ENCODE data around the gene TAOK2.
A peak's percentile ranks its signal among the peaks of the same experiment; 100 is the strongest.

The TAOK2 gene

DNA sequence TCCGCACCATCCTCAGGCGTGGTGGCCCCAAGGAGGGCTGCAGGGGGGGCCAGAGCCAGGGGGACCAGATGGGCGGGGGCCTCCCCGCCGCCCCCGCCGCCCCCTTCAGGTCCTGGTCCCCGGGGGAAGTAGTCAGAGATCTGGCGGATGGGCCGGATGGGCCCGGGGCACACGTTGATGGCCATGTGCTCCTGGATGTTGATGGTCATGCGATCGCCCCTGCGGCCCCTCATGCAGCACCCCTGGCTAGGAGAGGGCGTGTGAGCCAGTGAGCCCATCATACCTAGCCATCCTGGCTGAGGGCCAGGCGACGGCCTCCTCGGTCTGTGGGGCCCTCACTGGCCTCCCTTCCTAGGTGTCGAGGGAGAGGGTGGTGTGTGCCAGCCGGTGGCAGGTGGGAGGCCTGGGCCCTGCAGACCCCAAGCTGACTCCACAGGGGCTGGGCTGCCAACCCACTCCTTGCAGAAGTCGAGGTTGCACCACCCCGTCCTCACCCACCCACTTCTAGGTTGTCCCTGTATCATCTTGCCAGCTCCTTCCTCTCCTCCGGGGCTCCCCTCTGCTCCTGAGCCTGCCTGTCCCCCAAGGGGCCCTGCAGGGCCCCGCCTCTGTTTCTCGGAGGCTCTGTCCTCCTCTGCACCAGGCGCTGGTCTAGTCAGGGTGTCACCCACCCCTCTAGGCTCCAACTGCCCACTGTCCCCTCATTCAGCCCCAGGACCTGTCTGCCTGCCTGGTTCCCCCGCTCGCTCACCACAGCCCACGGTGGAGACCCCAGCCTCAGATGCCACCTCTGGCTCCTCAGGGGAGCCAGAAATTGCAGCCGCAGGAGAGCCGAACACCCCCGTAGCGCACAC is 36.5 kb downstream of the TAOK2 start (continued):
- TF ChIP-seq ZBTB7A (tag by site-specific recombination; IDR thresholded peaks at IDR 0.05; ENCODE audit: low read depth): 0 out of 2 replicates have a peak, but pooled peaks have one; percentile 22
- TF ChIP-seq RBAK (tag by site-specific recombination; IDR thresholded peaks at IDR 0.05): no peak
- TF ChIP-seq ZSCAN23 (tag by site-specific recombination; IDR thresholded peaks at IDR 0.05): no peak
- TF ChIP-seq SALL2 (tag by site-specific recombination; IDR thresholded peaks at IDR 0.05; ENCODE audit: borderline replicate concordance): no peak
- TF ChIP-seq MZF1 (tag by site-specific recombination; IDR thresholded peaks at IDR 0.05; ENCODE audit: borderline replicate concordance): no peak
- no peak for TF ChIP-seq SCRT1 (tag by site-specific recombination; IDR thresholded peaks at IDR 0.05; ENCODE audit: borderline replicate concordance)
- TF ChIP-seq ZNF37A (tag by site-specific recombination; IDR thresholded peaks at IDR 0.05): no peak
- TF ChIP-seq ZNF548 (tag by site-specific recombination; IDR thresholded peaks at IDR 0.05): no peak
- no peak for TF ChIP-seq ZNF121 (tag by site-specific recombination; IDR thresholded peaks at IDR 0.05)
- TF ChIP-seq ZNF707 (tag by site-specific recombination; IDR thresholded peaks at IDR 0.05): no peak
- TF ChIP-seq OVOL3 (tag by site-specific recombination; IDR thresholded peaks at IDR 0.05): no peak
- peak; percentile 86 for TF ChIP-seq GLIS2 (tag by site-specific recombination; IDR thresholded peaks at IDR 0.05)
- no peak for TF ChIP-seq REPIN1 (tag by site-specific recombination; IDR thresholded peaks at IDR 0.05; ENCODE audit: low read depth)
- TF ChIP-seq, protein P1, sequence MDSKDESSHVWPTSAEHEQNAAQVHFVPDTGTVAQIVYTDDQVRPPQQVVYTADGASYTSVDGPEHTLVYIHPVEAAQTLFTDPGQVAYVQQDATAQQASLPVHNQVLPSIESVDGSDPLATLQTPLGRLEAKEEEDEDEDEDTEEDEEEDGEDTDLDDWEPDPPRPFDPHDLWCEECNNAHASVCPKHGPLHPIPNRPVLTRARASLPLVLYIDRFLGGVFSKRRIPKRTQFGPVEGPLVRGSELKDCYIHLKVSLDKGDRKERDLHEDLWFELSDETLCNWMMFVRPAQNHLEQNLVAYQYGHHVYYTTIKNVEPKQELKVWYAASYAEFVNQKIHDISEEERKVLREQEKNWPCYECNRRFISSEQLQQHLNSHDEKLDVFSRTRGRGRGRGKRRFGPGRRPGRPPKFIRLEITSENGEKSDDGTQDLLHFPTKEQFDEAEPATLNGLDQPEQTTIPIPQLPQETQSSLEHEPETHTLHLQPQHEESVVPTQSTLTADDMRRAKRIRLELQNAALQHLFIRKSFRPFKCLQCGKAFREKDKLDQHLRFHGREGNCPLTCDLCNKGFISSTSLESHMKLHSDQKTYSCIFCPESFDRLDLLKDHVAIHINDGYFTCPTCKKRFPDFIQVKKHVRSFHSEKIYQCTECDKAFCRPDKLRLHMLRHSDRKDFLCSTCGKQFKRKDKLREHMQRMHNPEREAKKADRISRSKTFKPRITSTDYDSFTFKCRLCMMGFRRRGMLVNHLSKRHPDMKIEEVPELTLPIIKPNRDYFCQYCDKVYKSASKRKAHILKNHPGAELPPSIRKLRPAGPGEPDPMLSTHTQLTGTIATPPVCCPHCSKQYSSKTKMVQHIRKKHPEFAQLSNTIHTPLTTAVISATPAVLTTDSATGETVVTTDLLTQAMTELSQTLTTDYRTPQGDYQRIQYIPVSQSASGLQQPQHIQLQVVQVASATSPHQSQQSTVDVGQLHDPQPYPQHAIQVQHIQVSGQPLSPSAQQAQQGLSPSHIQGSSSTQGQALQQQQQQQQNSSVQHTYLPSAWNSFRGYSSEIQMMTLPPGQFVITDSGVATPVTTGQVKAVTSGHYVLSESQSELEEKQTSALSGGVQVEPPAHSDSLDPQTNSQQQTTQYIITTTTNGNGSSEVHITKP (tag by site-specific recombination; IDR thresholded peaks at IDR 0.05): peak; percentile 41; the same call in 1 of the 2 replicates
- peak; percentile 50; the same call in 1 of the 2 replicates for TF ChIP-seq ZNF341 (tag by site-specific recombination; IDR thresholded peaks at IDR 0.05; ENCODE audit: low read depth)
- TF ChIP-seq, protein P2, sequence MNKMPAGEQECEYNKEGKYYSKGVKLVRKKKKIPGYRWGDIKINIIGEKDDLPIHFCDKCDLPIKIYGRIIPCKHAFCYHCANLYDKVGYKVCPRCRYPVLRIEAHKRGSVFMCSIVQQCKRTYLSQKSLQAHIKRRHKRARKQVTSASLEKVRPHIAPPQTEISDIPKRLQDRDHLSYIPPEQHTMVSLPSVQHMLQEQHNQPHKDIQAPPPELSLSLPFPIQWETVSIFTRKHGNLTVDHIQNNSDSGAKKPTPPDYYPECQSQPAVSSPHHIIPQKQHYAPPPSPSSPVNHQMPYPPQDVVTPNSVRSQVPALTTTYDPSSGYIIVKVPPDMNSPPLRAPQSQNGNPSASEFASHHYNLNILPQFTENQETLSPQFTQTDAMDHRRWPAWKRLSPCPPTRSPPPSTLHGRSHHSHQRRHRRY (tag by site-specific recombination; IDR thresholded peaks at IDR 0.05): no peak
- no peak for TF ChIP-seq ZBTB48 (tag by site-specific recombination; IDR thresholded peaks at IDR 0.05)
- no peak for TF ChIP-seq ZNF426 (tag by site-specific recombination; IDR thresholded peaks at IDR 0.05)
- TF ChIP-seq ZNF830 (tag by site-specific recombination; IDR thresholded peaks at IDR 0.05; ENCODE audit: low read depth): no peak
- TF ChIP-seq ZNF510 (tag by site-specific recombination; IDR thresholded peaks at IDR 0.05; ENCODE audit: insufficient replicate concordance): no peak
- no peak for TF ChIP-seq FEZF1 (tag by site-specific recombination; IDR thresholded peaks at IDR 0.05)
- TF ChIP-seq, protein P3, sequence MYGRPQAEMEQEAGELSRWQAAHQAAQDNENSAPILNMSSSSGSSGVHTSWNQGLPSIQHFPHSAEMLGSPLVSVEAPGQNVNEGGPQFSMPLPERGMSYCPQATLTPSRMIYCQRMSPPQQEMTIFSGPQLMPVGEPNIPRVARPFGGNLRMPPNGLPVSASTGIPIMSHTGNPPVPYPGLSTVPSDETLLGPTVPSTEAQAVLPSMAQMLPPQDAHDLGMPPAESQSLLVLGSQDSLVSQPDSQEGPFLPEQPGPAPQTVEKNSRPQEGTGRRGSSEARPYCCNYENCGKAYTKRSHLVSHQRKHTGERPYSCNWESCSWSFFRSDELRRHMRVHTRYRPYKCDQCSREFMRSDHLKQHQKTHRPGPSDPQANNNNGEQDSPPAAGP (tag by site-specific recombination; IDR thresholded peaks at IDR 0.05): no peak
- TF ChIP-seq ZNF202 (tag by site-specific recombination; IDR thresholded peaks at IDR 0.05; ENCODE audit: borderline replicate concordance): no peak
- no peak for TF ChIP-seq ZNF549 (tag by site-specific recombination; IDR thresholded peaks at IDR 0.05)
- TF ChIP-seq, protein P4, sequence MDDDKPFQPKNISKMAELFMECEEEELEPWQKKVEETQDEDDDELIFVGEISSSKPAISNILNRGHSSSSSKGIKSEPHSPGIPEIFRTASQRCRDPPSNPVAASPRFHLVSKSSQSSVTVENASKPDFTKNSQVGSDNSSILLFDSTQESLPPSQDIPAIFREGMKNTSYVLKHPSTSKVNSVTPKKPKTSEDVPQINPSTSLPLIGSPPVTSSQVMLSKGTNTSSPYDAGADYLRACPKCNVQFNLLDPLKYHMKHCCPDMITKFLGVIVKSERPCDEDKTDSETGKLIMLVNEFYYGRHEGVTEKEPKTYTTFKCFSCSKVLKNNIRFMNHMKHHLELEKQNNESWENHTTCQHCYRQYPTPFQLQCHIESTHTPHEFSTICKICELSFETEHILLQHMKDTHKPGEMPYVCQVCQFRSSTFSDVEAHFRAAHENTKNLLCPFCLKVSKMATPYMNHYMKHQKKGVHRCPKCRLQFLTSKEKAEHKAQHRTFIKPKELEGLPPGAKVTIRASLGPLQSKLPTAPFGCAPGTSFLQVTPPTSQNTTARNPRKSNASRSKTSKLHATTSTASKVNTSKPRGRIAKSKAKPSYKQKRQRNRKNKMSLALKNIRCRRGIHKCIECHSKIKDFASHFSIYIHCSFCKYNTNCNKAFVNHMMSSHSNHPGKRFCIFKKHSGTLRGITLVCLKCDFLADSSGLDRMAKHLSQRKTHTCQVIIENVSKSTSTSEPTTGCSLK (tag by site-specific recombination; IDR thresholded peaks at IDR 0.05): no peak
- TF ChIP-seq ZFHX2 (tag by site-specific recombination; conservative IDR thresholded peaks at IDR 0.05): peak; percentile 67
- no peak for TF ChIP-seq ZNF768 (tag by site-specific recombination; IDR thresholded peaks at IDR 0.05)
- TF ChIP-seq KLF1 (tag by site-specific recombination; IDR thresholded peaks at IDR 0.05): no peak
- TF ChIP-seq ZNF785 (tag by site-specific recombination; IDR thresholded peaks at IDR 0.05): no peak
- TF ChIP-seq, protein P5, sequence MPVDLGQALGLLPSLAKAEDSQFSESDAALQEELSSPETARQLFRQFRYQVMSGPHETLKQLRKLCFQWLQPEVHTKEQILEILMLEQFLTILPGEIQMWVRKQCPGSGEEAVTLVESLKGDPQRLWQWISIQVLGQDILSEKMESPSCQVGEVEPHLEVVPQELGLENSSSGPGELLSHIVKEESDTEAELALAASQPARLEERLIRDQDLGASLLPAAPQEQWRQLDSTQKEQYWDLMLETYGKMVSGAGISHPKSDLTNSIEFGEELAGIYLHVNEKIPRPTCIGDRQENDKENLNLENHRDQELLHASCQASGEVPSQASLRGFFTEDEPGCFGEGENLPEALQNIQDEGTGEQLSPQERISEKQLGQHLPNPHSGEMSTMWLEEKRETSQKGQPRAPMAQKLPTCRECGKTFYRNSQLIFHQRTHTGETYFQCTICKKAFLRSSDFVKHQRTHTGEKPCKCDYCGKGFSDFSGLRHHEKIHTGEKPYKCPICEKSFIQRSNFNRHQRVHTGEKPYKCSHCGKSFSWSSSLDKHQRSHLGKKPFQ (tag by site-specific recombination; IDR thresholded peaks at IDR 0.05): no peak

Measured in HEK293 (cell line).